ENCODE data around the gene TJP2. TPM values are rescaled to one million over a fixed set of nuclear protein-coding genes. Genes with fewer than 3 reads are reported as not detected.

TJP2 gene
- total RNA-seq, 3 donors from 2014 or later = 81.1 to 172 (median 124) TPM

DNA sequence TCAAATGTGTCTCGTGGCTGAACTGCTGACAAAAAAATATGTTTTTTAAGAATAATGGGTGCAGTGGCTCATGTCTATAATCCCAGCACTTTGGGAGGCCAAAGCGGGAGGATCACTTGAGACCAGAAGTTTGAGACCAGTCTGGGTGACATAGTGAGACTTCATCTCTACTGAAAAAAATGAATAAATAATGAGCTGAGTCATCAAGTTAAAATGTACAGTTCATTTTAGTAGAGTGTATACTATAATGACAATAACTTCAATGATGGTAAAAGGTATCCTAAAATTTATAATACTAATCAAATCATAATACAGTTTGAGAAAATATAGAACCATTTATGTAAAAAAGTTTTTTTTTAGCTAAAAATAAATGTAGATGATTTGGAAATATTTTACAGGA is 37.9 kb upstream of the TJP2 start:
- intact Hi-C loops (cut with DNase I, micrococcal nuclease) = no loop called here
- no peak for ATAC-seq
- DNase-seq = no peak
- Histone ChIP-seq H3K9me3 (no peaks in the 10 kb centered on the region), H3K36me3 (ENCODE audit: low read depth) (no peaks in the 10 kb centered on the region), H3K4me1 (ENCODE audit: low read depth) (peaks cover 12% of the 10 kb centered on the region), H3K4me3 (no peak overlapping the region)
- TF ChIP-seq, protein P1, sequence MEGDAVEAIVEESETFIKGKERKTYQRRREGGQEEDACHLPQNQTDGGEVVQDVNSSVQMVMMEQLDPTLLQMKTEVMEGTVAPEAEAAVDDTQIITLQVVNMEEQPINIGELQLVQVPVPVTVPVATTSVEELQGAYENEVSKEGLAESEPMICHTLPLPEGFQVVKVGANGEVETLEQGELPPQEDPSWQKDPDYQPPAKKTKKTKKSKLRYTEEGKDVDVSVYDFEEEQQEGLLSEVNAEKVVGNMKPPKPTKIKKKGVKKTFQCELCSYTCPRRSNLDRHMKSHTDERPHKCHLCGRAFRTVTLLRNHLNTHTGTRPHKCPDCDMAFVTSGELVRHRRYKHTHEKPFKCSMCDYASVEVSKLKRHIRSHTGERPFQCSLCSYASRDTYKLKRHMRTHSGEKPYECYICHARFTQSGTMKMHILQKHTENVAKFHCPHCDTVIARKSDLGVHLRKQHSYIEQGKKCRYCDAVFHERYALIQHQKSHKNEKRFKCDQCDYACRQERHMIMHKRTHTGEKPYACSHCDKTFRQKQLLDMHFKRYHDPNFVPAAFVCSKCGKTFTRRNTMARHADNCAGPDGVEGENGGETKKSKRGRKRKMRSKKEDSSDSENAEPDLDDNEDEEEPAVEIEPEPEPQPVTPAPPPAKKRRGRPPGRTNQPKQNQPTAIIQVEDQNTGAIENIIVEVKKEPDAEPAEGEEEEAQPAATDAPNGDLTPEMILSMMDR (IDR thresholded peaks at IDR 0.05) = no peak

DNA sequence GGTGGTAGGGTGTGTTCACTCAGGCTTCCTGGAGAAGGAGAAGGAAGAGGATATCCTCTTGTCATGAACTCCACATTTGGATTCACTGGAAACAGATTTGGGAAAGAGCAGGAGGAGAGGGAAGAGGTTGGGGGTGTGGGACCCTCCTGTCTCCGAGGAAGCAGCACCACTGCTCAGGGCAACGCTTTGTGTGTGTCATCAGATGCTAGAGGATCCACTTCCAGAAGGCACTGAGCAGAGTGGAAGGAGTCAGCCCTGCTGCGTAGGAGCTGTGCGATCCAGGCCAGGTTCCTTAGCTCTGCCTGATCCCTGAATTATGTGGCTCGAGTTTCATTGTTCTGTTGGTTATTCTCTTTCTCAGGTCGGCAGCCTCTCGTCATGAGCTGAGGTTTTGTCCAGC is 37.3 kb upstream of the TJP2 start:
- no peaks in the 10 kb centered on the region for H3K36me3 ChIP-seq (ENCODE audit: low read depth)
- H3K9me3 ChIP-seq = no peaks in the 10 kb centered on the region
- no peak overlapping the region for H3K4me3 ChIP-seq
- no peak for DNase-seq
- intact Hi-C loops (cut with DNase I, micrococcal nuclease) = no loop called here
- no peak for ATAC-seq
- TF ChIP-seq, protein P1 (IDR thresholded peaks at IDR 0.05) = no peak
- peaks cover 6% of the 10 kb centered on the region for H3K4me1 ChIP-seq (ENCODE audit: low read depth)

DNA sequence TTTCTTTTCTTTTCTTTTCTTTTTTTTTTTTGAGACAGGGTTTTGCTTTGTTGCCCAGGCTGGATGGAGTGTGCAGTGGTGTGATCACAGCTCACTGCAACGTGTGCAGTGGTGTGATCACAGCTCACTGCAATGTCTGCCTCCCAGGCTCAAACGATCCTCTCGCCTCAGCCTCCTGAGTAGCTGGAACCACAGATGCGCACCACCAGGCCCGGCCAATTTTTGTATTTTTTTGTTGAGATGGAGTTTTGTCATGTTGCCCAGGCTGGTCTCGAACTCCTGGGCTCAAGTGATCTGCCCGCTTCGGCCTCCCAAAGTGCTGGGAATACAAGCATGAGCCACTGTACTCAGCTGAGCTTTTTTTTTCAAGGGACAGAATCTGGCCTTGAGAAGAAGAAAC is 36.8 kb upstream of the TJP2 start:
- intact Hi-C loops (cut with DNase I, micrococcal nuclease) = no loop called here
- H3K36me3 ChIP-seq (ENCODE audit: low read depth) = no peaks in the 10 kb centered on the region
- no peak for DNase-seq
- TF ChIP-seq, protein P1 (IDR thresholded peaks at IDR 0.05) = no peak
- peaks cover 1% of the 10 kb centered on the region for H3K4me1 ChIP-seq (ENCODE audit: low read depth)
- H3K4me3 ChIP-seq = no peak overlapping the region
- H3K9me3 ChIP-seq = no peaks in the 10 kb centered on the region
- no peak for ATAC-seq

DNA sequence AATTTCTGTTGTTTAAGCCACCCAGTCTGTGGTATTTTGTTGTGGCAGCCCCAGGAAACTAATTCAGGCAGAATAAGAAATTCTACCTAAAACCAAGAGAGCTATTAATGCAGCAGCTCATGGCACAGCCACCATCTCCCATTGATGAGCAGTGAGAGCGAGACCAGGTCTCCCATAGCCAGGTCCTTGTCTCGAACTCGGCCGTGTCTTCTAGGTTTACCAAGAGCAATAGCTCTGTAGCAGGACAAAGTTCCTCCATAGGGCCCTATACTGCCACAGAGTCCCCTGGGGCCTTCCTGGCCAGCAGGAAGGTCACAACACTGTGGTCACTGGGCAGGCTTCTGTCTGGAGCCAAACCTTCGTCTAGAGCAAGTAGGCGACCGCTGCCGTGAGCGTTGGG is 34.5 kb upstream of the TJP2 start:
- peaks cover 6% of the 10 kb centered on the region for H3K4me1 ChIP-seq (ENCODE audit: low read depth)
- DNase-seq (no peak), ATAC-seq (no peak)
- no peaks in the 10 kb centered on the region for H3K36me3 ChIP-seq (ENCODE audit: low read depth)
- intact Hi-C loops (cut with DNase I, micrococcal nuclease) = no loop called here
- TF ChIP-seq, protein P1 (IDR thresholded peaks at IDR 0.05) = no peak
- H3K9me3 ChIP-seq = no peaks in the 10 kb centered on the region
- H3K4me3 ChIP-seq = no peak overlapping the region

DNA sequence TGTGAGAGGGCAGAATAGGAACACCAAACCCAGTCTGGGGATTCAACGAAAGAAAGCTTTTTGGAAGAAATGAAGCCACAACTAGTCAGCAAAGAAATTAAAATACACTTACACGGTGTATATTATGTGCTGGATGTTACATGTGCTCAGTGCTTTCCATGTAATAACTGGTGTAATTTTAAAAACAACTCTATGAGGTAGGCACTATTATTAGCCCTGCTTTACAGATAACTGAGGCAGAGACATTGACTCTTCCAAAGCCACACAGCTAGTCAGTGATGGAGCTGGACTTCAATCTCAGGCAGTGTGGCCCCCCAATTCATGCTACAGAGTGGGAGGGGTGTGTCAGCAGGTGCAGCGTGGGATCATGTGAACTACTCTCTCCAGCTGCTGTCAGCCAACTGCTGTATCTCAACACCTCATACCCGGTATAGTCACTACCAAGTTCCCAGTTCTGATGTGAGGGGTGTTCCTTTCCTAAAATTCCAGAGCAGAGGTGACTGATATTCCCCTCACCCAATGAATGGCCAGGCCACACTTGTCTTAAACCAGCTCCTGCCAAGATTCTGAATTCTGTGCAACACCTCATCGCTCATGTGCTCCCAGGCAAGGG is 33.8 kb upstream of the TJP2 start:
- TF ChIP-seq, protein P1 (IDR thresholded peaks at IDR 0.05) = no peak
- ATAC-seq (no peak), DNase-seq (no peak)
- intact Hi-C loops (cut with DNase I, micrococcal nuclease) = no loop called here
- Histone ChIP-seq H3K36me3 (ENCODE audit: low read depth) (no peaks in the 10 kb centered on the region), H3K4me3 (no peak overlapping the region), H3K4me1 (ENCODE audit: low read depth) (peaks cover 6% of the 10 kb centered on the region), H3K9me3 (no peaks in the 10 kb centered on the region)

DNA sequence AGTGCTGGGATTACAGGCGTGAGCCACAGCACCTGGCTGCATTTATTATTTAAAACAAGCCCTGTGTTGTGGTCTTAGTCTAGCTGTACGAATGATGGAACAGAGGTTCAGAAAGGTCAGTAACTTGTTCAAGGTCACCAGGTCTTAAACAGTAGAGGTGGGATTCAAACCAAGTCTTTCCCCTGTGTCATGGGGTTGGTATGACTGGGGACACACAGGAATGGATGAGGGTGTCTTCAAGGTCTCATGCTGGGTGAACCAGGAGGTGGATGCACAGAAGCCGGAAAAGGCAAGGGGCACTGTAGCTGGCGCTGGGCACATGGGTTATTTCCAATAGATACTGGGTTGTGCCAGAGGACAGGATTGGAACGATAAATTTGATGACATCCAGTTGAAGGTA is 32.2 kb upstream of the TJP2 start:
- Histone ChIP-seq H3K4me3 (no peak overlapping the region), H3K36me3 (ENCODE audit: low read depth) (no peaks in the 10 kb centered on the region), H3K9me3 (no peaks in the 10 kb centered on the region), H3K4me1 (ENCODE audit: low read depth) (peaks cover 6% of the 10 kb centered on the region)
- intact Hi-C loops (cut with DNase I, micrococcal nuclease) = no loop called here
- no peak for DNase-seq
- ATAC-seq = no peak
- TF ChIP-seq, protein P1 (IDR thresholded peaks at IDR 0.05) = no peak
